Measurements from ENCODE around the gene HRH2.

HRH2 gene

DNA sequence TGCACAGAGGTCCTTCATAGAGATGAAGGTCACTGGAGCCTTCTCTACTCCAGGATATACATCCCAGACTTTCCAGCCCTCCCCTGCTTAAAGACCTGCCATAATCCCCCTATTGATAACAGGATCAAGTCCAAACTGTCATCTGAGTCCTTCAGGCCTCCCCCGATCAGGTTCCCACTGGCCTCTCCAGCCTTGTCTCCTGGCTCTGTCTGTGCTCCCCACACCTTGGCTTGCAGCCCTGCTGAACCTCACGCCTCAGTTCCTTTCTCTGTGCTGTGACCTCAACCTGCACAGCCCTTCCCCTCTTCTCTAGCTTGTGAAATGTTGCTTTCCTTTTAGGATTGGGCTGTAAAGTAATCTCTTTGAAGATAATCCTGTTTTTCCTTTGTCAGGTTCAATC, 2.5 kb upstream of the HRH2 start:
- no peak overlapping the region for H3K4me3 Mint-ChIP-seq
- H3K9me3 Mint-ChIP-seq = peaks cover 3% of the 10 kb centered on the region
- no peak for DNase-seq
- peak overlapping the region; percentile 98 for H3K27ac Mint-ChIP-seq
- peaks cover 27% of the 10 kb centered on the region for H3K36me3 Mint-ChIP-seq (ENCODE audit: low read depth)
- no peaks in the 10 kb centered on the region for H3K27me3 Mint-ChIP-seq
- peaks cover 90% of the 10 kb centered on the region for H3K4me1 Mint-ChIP-seq (ENCODE audit: low read depth)

- Mint-ChIP-seq H3K9me3 (no peaks in the 10 kb centered on the region), H3K4me3 (peak overlapping the region; percentile 85), H3K27me3 (no peaks in the 10 kb centered on the region), H3K36me3 (ENCODE audit: low read depth) (peaks cover 37% of the 10 kb centered on the region), H3K4me1 (ENCODE audit: low read depth) (peaks cover 87% of the 10 kb centered on the region), H3K27ac (peak overlapping the region; percentile 86)
- no peak for DNase-seq
These were observed 905 bp upstream of the HRH2 start for GRCh38 chr5:175656966-175657365.

DNA sequence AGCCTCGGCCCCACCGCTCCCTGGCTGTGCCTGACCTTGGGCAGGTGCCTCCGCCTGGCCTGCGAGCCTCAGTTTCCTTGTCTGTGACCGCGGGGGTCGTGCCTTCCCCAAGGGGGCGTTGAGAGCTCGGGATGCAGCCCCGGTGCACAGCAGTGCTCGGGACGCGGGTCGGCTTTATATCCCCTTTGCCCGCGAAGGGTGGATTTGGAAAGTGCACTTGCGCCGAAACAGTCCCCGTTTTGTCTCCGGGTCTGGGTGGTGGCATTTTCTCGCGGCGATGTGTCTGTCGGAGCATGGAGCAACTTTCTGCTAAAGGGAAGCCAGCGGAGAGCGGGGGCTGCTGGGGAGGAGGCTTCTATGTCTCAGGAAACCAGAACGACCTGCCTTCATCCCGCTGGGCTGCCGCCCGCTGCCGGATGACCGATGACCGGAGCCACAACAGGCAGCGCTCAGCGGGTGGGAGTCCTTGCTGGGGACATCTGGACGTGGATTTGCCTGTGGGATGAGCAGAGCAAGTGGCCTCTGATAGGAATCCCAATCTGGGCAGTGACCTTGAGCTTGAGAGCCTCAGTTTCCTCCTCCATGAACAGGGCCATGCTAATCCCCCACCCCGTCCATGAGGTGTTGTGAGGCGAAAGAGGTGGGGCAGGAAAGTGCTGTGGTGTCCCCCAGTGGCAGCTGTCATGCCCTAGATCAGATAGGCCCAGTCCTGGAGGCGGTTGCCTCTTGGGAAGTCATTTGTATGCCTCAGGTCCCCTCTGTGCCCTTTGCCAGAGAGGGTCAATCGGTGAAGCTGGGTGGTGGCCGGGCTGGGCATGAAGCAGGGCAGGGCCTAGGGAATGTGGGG, 651 bp downstream of the HRH2 start:
- H3K36me3 Mint-ChIP-seq (ENCODE audit: low read depth) = peaks cover 53% of the 10 kb centered on the region
- DNase-seq = peak; percentile 64
- H3K4me3 Mint-ChIP-seq = peak overlapping the region; percentile 89
- H3K27ac Mint-ChIP-seq = peak overlapping the region; percentile 89
- H3K9me3 Mint-ChIP-seq = no peaks in the 10 kb centered on the region
- peaks cover 87% of the 10 kb centered on the region for H3K4me1 Mint-ChIP-seq (ENCODE audit: low read depth)
- H3K27me3 Mint-ChIP-seq = no peaks in the 10 kb centered on the region

GRCh38 chr5:175659546-175660253, 1.8 kb downstream of the HRH2 start:
- Mint-ChIP-seq H3K4me1 (ENCODE audit: low read depth) (peaks cover 84% of the 10 kb centered on the region), H3K27ac (no peak overlapping the region)

DNA sequence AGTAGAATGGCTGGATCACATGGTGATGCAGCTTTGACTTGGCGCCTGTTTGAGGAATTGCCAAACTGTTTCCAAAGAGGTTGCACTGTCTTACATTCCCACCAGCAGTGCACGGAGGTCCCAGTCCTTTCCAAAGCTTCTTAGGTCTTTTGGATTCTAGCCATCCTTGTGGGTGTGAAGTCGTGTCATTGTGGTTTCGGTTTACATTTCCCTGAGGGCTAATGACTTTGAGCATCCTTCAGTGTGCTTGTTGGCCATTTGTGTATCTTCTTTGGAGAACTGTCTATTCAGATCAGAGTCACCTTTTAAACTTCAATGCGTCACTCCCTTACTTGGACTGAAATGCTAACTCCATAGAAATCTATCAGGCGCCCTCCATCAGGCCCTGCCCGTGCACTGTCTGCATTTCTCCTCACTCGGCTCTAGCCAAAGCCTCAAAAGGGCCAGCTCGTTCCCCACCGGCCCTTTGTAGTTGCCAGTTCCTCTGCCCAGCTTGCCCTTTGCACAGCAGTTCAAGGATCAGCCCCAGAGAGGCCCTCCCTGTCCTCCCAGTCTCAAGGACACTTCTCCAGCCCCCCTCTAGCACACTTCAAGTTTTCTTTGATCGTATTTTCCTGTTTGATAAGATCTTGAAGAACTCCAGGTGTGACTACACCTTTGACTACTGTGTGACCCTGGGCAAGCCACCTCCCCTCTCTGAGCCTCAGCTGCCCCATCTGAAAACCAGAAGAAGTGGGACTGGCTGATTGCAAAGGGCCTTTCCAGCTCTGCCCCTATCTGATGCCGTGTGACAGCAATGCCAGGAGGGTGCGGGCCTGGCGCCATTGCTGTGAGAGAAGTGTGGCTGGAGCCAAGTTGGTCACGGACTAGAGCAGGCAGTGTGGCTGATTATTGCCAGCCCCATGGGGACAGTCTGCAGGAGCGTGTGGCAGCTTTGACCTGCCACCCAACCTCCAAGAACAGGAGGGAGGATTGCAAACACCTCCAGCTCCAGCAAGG, 5.6 kb downstream of the HRH2 start:
- Mint-ChIP-seq H3K4me3 (no peak overlapping the region), H3K27me3 (no peaks in the 10 kb centered on the region), H3K4me1 (ENCODE audit: low read depth) (peaks cover 88% of the 10 kb centered on the region), H3K36me3 (ENCODE audit: low read depth) (peaks cover 88% of the 10 kb centered on the region), H3K9me3 (no peaks in the 10 kb centered on the region), H3K27ac (peak overlapping the region; percentile 40)
- DNase-seq = no peak

More at GRCh38 chr5:175659546-175660253, 1.8 kb downstream of the HRH2 start:
- peaks cover 61% of the 10 kb centered on the region for H3K36me3 Mint-ChIP-seq (ENCODE audit: low read depth)
- no peaks in the 10 kb centered on the region for H3K9me3 Mint-ChIP-seq
- no peak for DNase-seq
- H3K27me3 Mint-ChIP-seq = no peaks in the 10 kb centered on the region
- H3K4me3 Mint-ChIP-seq = peak overlapping the region; percentile 89

- no peaks in the 10 kb centered on the region for H3K9me3 Mint-ChIP-seq
- DNase-seq = no peak
- H3K4me3 Mint-ChIP-seq = no peak overlapping the region
- no peaks in the 10 kb centered on the region for H3K27me3 Mint-ChIP-seq
- H3K36me3 Mint-ChIP-seq (ENCODE audit: low read depth) = peaks cover 84% of the 10 kb centered on the region
- H3K4me1 Mint-ChIP-seq (ENCODE audit: low read depth) = peaks cover 81% of the 10 kb centered on the region
- H3K27ac Mint-ChIP-seq = no peak overlapping the region
These were observed 6.9 kb downstream of the HRH2 start for GRCh38 chr5:175664723-175665122.

DNA sequence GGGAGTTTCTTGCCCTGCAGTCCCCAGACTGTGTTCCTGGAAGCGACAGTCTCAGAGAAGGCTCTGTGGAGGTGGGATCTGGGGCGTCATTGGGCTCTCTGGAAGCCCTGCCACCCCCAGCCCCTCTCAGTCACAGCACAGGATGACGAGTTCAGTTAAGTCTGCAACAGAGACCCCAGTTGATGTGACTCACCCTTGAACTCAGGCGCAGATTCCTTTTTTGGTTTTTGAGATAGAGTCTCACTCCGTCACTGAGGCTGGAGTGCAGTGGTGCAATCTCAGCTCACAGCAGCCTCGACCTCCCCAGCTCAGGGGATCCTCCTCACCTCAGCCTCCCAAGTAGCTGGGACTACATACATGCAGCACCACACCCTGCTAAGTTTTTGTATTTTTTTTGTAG, 8.3 kb downstream of the HRH2 start:
- Mint-ChIP-seq H3K27me3 (no peaks in the 10 kb centered on the region), H3K27ac (no peak overlapping the region)

GRCh38 chr5:175668006-175668405, 10.1 kb downstream of the HRH2 start:
- no peaks in the 10 kb centered on the region for H3K9me3 Mint-ChIP-seq
- DNase-seq = no peak
- no peaks in the 10 kb centered on the region for H3K27me3 Mint-ChIP-seq
- H3K36me3 Mint-ChIP-seq (ENCODE audit: low read depth) = peaks cover 63% of the 10 kb centered on the region
- H3K4me1 Mint-ChIP-seq (ENCODE audit: low read depth) = peaks cover 77% of the 10 kb centered on the region
- peak overlapping the region; percentile 57 for H3K27ac Mint-ChIP-seq
- H3K4me3 Mint-ChIP-seq = no peak overlapping the region

More for the DNA sequence above, 8.3 kb downstream of the HRH2 start:
- no peak for DNase-seq
- H3K4me3 Mint-ChIP-seq = no peak overlapping the region
- no peaks in the 10 kb centered on the region for H3K9me3 Mint-ChIP-seq
- peaks cover 79% of the 10 kb centered on the region for H3K4me1 Mint-ChIP-seq (ENCODE audit: low read depth)
- peaks cover 77% of the 10 kb centered on the region for H3K36me3 Mint-ChIP-seq (ENCODE audit: low read depth)

- no peak overlapping the region for H3K4me3 Mint-ChIP-seq
- H3K9me3 Mint-ChIP-seq = no peaks in the 10 kb centered on the region
- peak overlapping the region; percentile 67 for H3K27ac Mint-ChIP-seq
- no peaks in the 10 kb centered on the region for H3K27me3 Mint-ChIP-seq
- H3K4me1 Mint-ChIP-seq (ENCODE audit: low read depth) = peaks cover 73% of the 10 kb centered on the region
- H3K36me3 Mint-ChIP-seq (ENCODE audit: low read depth) = peaks cover 59% of the 10 kb centered on the region
- DNase-seq = no peak
These were observed 12.5 kb downstream of the HRH2 start for GRCh38 chr5:175670372-175670771.

DNA sequence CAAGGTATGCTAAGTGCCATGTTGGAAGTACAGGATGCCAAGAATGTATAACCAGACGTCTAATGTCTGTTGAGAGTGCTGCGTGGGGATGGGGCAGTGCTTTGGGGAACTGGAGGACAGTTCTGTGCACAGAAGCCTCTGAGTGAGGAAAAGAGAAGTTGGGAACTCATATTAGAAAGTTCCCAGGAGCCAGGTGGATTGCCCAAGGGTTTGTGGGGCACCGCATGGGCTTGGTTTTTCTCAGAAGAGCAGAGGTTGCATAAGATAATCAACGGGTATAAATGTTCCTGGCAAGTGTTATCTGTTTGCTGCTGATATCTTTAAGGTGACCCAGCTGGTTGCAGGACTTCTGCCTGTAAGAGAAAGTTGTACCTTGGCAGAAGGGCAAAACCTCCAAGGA, 13.1 kb downstream of the HRH2 start:
- DNase-seq = no peak
- no peaks in the 10 kb centered on the region for H3K9me3 Mint-ChIP-seq
- H3K4me3 Mint-ChIP-seq = no peak overlapping the region
- H3K36me3 Mint-ChIP-seq (ENCODE audit: low read depth) = peaks cover 55% of the 10 kb centered on the region
- peaks cover 73% of the 10 kb centered on the region for H3K4me1 Mint-ChIP-seq (ENCODE audit: low read depth)
- H3K27ac Mint-ChIP-seq = peak overlapping the region; percentile 67
- no peaks in the 10 kb centered on the region for H3K27me3 Mint-ChIP-seq

- Mint-ChIP-seq H3K27me3 (no peaks in the 10 kb centered on the region), H3K27ac (no peak overlapping the region), H3K4me1 (ENCODE audit: low read depth) (peaks cover 73% of the 10 kb centered on the region), H3K4me3 (no peak overlapping the region), H3K9me3 (no peaks in the 10 kb centered on the region), H3K36me3 (ENCODE audit: low read depth) (peaks cover 50% of the 10 kb centered on the region)
- no peak for DNase-seq
These were observed 15.2 kb downstream of the HRH2 start for GRCh38 chr5:175672976-175673648.

DNA sequence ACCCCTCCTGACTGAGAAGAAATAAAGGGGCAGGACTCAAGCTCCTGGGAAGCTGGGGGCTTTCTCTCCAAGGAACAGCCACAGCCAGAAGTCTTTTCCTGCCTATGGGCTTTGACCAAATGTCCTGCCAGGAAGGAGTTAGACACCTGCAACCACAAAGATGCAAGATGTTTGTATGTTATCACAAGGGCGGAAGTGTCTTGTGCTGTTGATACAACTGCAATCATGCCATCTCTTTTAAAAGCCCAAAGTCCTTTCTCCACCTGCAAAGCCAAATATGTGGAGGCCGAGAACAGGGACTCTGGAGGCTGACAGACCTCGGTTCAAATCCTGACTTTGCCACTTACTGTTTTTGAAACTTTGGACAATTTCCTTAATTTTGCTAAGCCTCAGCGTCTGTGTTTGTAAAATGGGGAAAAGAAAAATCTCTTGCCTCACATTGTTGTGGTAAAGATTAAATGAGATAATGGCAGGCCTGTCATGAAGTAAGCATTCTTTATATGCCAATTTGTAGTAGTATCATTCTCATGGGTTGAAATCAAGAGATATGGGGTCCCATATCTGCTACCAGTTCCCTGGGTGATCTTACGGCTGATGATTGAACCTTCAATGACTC, 17.0 kb downstream of the HRH2 start:
- Mint-ChIP-seq H3K4me1 (ENCODE audit: low read depth) (peaks cover 82% of the 10 kb centered on the region), H3K27ac (no peak overlapping the region), H3K27me3 (no peaks in the 10 kb centered on the region), H3K4me3 (no peak overlapping the region), H3K9me3 (no peaks in the 10 kb centered on the region), H3K36me3 (ENCODE audit: low read depth) (peaks cover 46% of the 10 kb centered on the region)
- DNase-seq = no peak

- peaks cover 76% of the 10 kb centered on the region for H3K4me1 Mint-ChIP-seq (ENCODE audit: low read depth)
- peaks cover 38% of the 10 kb centered on the region for H3K36me3 Mint-ChIP-seq (ENCODE audit: low read depth)
- H3K27me3 Mint-ChIP-seq = no peaks in the 10 kb centered on the region
- H3K9me3 Mint-ChIP-seq = no peaks in the 10 kb centered on the region
- no peak for DNase-seq
- H3K27ac Mint-ChIP-seq = no peak overlapping the region
- H3K4me3 Mint-ChIP-seq = no peak overlapping the region
These were observed 18.0 kb downstream of the HRH2 start for GRCh38 chr5:175675873-175676272.

Data from activated T-cell treated with anti-CD3 and anti-CD28 coated beads, Interleukin-2, amount 50 U/mL, for 24 hours (primary cell).